GM10266 (cell line): ENCODE results near the gene FBXL13.

Source experiments
- DNase-seq: peaks from one replicate; pipeline ENCODE4 v3.0.0; 2012; ENCODE audit errors: extremely low spot score
- CTCF ChIP-seq: IDR thresholded peaks from 2 replicates; pipeline ENCODE4 v1.5.1; 2012; ENCODE audit warnings: mild to moderate bottlenecking, low read depth; ENCODE audit not compliant: control insufficient read depth, insufficient read depth; ENCODE audit errors: missing control alignments

Gene FBXL13

GRCh38 chr7:102988631-102989560, 85.7 kb downstream of the FBXL13 start:
- DNase-seq, result no peak
- no peak for TF ChIP-seq CTCF

- no peak for DNase-seq
- TF ChIP-seq CTCF, result no peak
Measured at GRCh38 chr7:102988088-102988487, 86.5 kb downstream of the FBXL13 start.

GRCh38 chr7:102985176-102985783, 89.3 kb downstream of the FBXL13 start:
- DNase-seq, result no peak
- TF ChIP-seq CTCF, result no peak

GRCh38 chr7:102983602-102984001, 91.0 kb downstream of the FBXL13 start:
- DNase-seq, result no peak
- no peak for TF ChIP-seq CTCF

GRCh38 chr7:102982235-102982634, 92.4 kb downstream of the FBXL13 start:
- no peak for TF ChIP-seq CTCF
- no peak for DNase-seq

- no peak for DNase-seq
- no peak for TF ChIP-seq CTCF
Measured at GRCh38 chr7:102981451-102981850, 93.1 kb downstream of the FBXL13 start.

GRCh38 chr7:102979670-102980069, 94.9 kb downstream of the FBXL13 start:
- no peak for DNase-seq
- TF ChIP-seq CTCF, result no peak
